AG04450 (cell line): ENCODE data around the gene FADS3. TPM values are rescaled to one million over a fixed set of nuclear protein-coding genes. Genes with fewer than 3 reads are reported as not detected.

Experiments used
- CTCF ChIA-PET: fragments of 300-600, 350-600 bp; formaldehyde crosslinking; extraction: SDS; loops from one replicate; lab custom pipeline; 2022; ENCODE audit warnings: antibody characterized with exemption, inconsistent platforms; lab: Charles Lee
- POLR2A ChIA-PET: fragments of 350-600 bp; formaldehyde crosslinking; extraction: SDS; loops from one replicate; lab custom pipeline; 2021; ENCODE audit warnings: antibody characterized with exemption, inconsistent platforms; lab: Yijun Ruan, JAX
- DNase-seq: peaks from one replicate; pipeline ENCODE4 v3.0.0-alpha.2; 2011; ENCODE audit warnings: low read depth, low spot score
- H3K27ac ChIP-seq: one replicate; pipeline ENCODE4 v1.5.1; 2012; ENCODE audit warnings: low read depth, low read length, control low read depth
- H3K27me3 ChIP-seq: one replicate; pipeline ENCODE4 v1.6.0; 2012; ENCODE audit warnings: low read length; ENCODE audit not compliant: control insufficient read depth, insufficient read depth
- H3K4me3 ChIP-seq: 2 replicates; pipeline ENCODE4 v1.5.1; 2011; ENCODE audit warnings: mild to moderate bottlenecking, low read depth, low read length, control low read depth
- H3K9me3 ChIP-seq: 2 replicates; pipeline ENCODE4 v1.5.1; 2012; ENCODE audit warnings: low read length; ENCODE audit not compliant: control insufficient read depth, insufficient read depth
- polyA plus RNA-seq: library from polyadenylated mRNA; depleted of rRNA; stranded (reverse); fragments of >200 nt; gene quantifications from 2 replicates; pipeline ENCODE4 v1.2.3, GENCODE V29; 2011
- TF ChIP-seq, protein P1 (sequence below): IDR thresholded peaks from 2 replicates; pipeline ENCODE4 v1.5.1; 2011; ENCODE audit warnings: low read depth, low read length, control low read depth, inconsistent platforms

Gene FADS3
- polyA plus RNA-seq, 1 experiment = 38.9 TPM

DNA sequence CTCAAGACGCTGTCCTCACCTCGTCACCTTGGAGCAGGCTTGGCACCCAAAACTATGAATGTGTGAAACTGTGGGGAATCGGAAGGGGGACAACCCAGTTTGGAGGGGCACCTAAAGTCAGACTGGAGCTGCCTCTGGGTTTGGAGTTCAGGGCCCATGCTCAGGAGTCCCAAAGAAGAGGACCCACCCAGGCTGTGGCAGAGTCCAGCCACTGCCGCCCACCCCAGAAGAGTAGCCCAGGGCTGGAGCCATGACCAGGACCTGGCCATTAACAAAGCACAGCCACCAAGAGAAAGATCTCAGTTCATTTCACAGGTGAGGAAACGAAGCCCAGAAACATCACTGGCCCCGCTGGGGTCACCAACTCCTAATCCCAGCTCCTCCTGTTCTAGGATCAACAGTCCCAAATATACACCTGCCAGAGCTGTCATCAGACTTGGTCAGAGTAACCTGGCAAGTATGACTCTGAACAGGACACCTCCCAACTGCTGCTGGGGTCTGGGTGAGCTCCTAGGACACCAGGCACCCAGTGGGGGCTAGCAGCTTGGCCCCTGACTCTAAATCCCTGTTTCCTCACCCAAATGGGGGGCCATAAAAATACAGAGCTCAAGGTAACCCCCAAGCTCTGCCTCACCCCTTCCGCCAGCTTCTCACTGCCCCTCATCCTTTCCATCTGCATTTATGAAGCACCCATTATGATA, 23.3 kb upstream of the FADS3 start:
- CTCF ChIA-PET = interaction anchor here (0.8 to 1.7 kb wide), 3 partner anchors 16 to 193 kb away, joined by 3 to 7 read pairs (median 5); no protein-coding TSS in a partner anchor
- TF ChIP-seq, protein P1, sequence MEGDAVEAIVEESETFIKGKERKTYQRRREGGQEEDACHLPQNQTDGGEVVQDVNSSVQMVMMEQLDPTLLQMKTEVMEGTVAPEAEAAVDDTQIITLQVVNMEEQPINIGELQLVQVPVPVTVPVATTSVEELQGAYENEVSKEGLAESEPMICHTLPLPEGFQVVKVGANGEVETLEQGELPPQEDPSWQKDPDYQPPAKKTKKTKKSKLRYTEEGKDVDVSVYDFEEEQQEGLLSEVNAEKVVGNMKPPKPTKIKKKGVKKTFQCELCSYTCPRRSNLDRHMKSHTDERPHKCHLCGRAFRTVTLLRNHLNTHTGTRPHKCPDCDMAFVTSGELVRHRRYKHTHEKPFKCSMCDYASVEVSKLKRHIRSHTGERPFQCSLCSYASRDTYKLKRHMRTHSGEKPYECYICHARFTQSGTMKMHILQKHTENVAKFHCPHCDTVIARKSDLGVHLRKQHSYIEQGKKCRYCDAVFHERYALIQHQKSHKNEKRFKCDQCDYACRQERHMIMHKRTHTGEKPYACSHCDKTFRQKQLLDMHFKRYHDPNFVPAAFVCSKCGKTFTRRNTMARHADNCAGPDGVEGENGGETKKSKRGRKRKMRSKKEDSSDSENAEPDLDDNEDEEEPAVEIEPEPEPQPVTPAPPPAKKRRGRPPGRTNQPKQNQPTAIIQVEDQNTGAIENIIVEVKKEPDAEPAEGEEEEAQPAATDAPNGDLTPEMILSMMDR = no peak
- POLR2A ChIA-PET = no interaction called here
- no peaks in the 10 kb centered on the region for H3K9me3 ChIP-seq
- H3K4me3 ChIP-seq = no peak overlapping the region
- no peak overlapping the region for H3K27ac ChIP-seq
- H3K27me3 ChIP-seq = peaks cover 26% of the 10 kb centered on the region
- no peak for DNase-seq

DNA sequence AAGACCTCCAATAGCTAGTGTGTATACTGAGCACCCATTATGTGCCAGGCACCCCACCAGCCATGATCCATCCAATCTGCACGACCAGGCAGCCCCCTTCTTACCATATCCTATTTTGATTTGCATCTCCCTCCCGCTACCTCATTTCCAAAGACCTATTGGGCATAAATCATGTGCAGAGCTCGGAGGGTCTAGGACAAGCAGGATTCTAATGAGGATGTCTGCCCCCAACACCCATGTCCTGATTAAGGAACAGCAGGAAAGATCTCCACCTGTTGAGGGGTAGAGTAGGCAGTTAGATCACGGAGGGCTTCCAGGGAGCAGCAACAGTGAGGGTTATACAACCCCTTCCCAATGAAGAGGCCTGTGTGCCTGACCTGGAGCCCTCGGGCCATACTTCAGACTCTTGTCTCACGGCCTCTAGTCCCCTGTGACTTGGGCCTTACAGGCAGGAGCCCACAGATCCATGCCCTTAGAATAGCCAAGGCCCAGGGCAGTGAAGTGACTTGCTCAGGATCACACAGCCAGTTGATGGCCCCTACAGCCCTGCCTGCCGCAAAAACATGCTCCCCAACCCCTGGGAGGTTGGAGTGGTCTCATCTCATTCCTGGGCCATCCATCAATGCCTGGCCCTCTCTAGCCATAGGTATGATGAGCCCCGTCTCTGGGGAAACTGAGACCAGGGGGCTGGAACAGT, 22.5 kb upstream of the FADS3 start:
- ChIA-PET CTCF (interaction anchor here (0.8 to 1.7 kb wide), 5 partner anchors 15 to 194 kb away, joined by 3 to 7 read pairs (median 5); no protein-coding TSS in a partner anchor), POLR2A (no interaction called here)
- Histone ChIP-seq H3K9me3 (no peaks in the 10 kb centered on the region), H3K27me3 (peaks cover 19% of the 10 kb centered on the region), H3K27ac (no peak overlapping the region), H3K4me3 (no peak overlapping the region)
- TF ChIP-seq, protein P1 = no peak
- DNase-seq = no peak

DNA sequence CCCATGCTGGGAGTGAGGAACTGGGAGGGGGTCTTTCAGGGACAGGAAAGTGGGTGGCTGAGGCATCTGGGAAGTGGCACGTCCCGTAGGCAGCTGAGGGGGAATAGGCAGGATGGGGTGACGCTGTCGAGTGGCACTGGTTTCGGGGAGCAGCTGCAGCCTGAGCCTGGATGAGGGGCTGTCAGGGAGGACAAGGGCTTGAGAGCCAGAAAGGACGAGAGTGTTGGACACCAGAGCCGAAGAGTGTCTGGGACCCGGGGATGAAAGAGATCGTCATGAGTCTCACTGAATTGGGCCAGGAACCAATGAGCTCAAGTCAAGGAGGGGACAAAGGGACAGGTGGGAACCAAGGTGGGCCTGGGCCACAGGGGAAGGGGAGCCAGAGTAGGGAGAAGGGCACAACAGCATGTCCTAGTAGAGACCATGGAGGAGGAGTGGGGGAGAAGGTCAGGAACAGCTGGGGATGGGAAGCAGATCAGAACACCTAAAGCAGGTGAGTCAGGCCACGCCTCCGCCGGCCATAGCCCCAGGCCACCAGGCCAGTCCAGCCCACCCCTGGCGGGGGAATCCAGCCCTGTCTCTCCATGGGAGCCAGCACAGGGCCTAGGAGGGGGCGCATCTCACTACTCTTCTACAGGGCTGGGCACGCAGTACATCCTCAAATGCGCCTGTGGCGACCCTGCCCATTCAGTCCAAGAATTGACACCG, 21.8 kb upstream of the FADS3 start:
- Histone ChIP-seq H3K4me3 (no peak overlapping the region), H3K27ac (no peak overlapping the region), H3K9me3 (no peaks in the 10 kb centered on the region), H3K27me3 (peaks cover 13% of the 10 kb centered on the region)
- DNase-seq = no peak
- CTCF ChIA-PET = interaction anchor here (1.3 kb wide), 2 partner anchors 14 to 35 kb away, joined by 4 to 6 read pairs; no protein-coding TSS in a partner anchor
- TF ChIP-seq, protein P1 = no peak
- POLR2A ChIA-PET = no interaction called here

DNA sequence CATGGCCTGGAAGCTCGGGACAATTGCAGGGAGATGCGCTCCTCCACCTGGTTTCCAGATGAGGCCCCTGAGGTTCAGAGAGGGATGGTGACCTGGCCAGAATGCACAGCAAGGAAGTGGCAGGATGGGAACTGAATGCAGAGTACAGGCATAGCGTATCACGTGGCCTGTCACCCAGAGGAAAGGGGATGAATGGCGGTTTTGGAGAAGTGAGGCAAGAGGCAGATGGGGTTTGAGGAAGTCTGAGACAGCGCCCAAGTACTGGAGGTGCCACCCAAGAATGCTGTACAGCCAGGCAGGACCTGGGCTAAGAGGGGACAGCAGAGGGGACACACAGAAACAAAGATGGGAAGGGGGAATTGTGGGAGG, 21.2 kb upstream of the FADS3 start:
- ChIA-PET CTCF (interaction anchor here (1.3 kb wide), 1 partner anchor 36 kb away, joined by 4 read pairs; no protein-coding TSS in a partner anchor), POLR2A (no interaction called here)
- H3K9me3 ChIP-seq = no peaks in the 10 kb centered on the region
- no peak overlapping the region for H3K4me3 ChIP-seq
- peaks cover 9% of the 10 kb centered on the region for H3K27me3 ChIP-seq
- DNase-seq = no peak
- TF ChIP-seq, protein P1 = no peak
- no peak overlapping the region for H3K27ac ChIP-seq
